HepG2 (cell line): ENCODE results near the gene SNCAIP. TPM values are rescaled to one million over a fixed set of nuclear protein-coding genes. Genes with fewer than 3 reads are reported as not detected.

Experiments
- ATAC-seq: fragments of 200-7000 bp; cut with Tn5 transposase; 3 replicates; pipeline ENCODE4 v1.9.1; 2020; ENCODE audit warnings: mild to moderate bottlenecking, moderate library complexity
- BruUV-seq: library from RNA; stranded (reverse); fragments of 400-500 nt; replicated peaks from 2 replicates; lab custom pipeline; 2021; lab: Mats Ljungman, UMichigan
- CTCF ChIA-PET: fragments of 300-600 bp; formaldehyde crosslinking; extraction: SDS; loops from one replicate; lab custom pipeline; 2021; ENCODE audit warnings: low total read pairs, inconsistent platforms, low intra/inter-chr PET ratio; lab: Yijun Ruan, JAX
- POLR2A ChIA-PET: fragments of 350-600 bp; sonication (Branson Sonifier 250); formaldehyde crosslinking; loops from one replicate; lab custom pipeline; 2020; ENCODE audit warnings: antibody characterized with exemption, inconsistent platforms; lab: Yijun Ruan, JAX
- DNase-seq: peaks from one replicate; pipeline ENCODE4 v3.0.0-alpha.2; 2015; ENCODE audit warnings: low spot score
- FAIRE-seq: peaks from 3 replicates; lab custom pipeline; 2011; peaks lifted over from hg19 to GRCh38; lab: Jason Lieb, UNC
- H2AFZ ChIP-seq: one replicate; pipeline ENCODE4 v1.6.1; 2011; ENCODE audit warnings: low read length, inconsistent platforms
- H3K27ac ChIP-seq: fragments of 300-600 bp; 3 replicates; pipeline ENCODE4 v1.8.0; 2011; ENCODE audit warnings: mixed run types, mild to moderate bottlenecking, mixed read lengths, low read length, inconsistent platforms; ENCODE audit not compliant: insufficient read depth; ENCODE audit errors: extremely low read length
- H3K27me3 ChIP-seq, 2 experiments: fragments of 200-600 bp in 1 of 2; 2 replicates in 1 of 2; 3 replicates in 1 of 2; pipeline versions ENCODE4 v1.6.0 to v1.8.0; 2011; ENCODE audit warnings: low read length in 2 of 2, mild to moderate bottlenecking in 2 of 2, moderate library complexity in 2 of 2, inconsistent platforms in 1 of 2; ENCODE audit not compliant: insufficient read depth in 2 of 2, control insufficient read depth in 1 of 2
- H3K36me3 ChIP-seq, 2 experiments: fragments of 200-600 bp in 1 of 2; replicated peaks in 1 of 2; 2 replicates in 1 of 2; 3 replicates in 1 of 2; pipeline versions ENCODE4 v1.5.1 to v1.8.0; 2011; ENCODE audit warnings: low read length in 2 of 2, inconsistent platforms in 1 of 2; ENCODE audit not compliant: insufficient read depth in 2 of 2, control insufficient read depth in 1 of 2
- H3K4me1 ChIP-seq: 2 replicates; pipeline ENCODE4 v1.5.1; 2012; ENCODE audit warnings: low read length, inconsistent platforms; ENCODE audit not compliant: insufficient read depth
- H3K4me2 ChIP-seq: 2 replicates; pipeline ENCODE4 v1.6.0; 2011; ENCODE audit warnings: low read depth, low read length, inconsistent platforms
- H3K4me3 ChIP-seq, 3 experiments: fragments of 200-600 bp in 1 of 3; sonication (generic), shearing (Covaris generic) in 1 of 3; replicated peaks in 1 of 3; 2 replicates each; pipeline ENCODE4 v1.5.1; 2011 to 2016; ENCODE audit warnings: low read length in 3 of 3, inconsistent platforms in 2 of 3, low read depth in 2 of 3, mild to moderate bottlenecking in 2 of 3, control low read depth in 1 of 3, mixed read lengths in 1 of 3; ENCODE audit not compliant: insufficient read depth in 1 of 3
- H3K79me2 ChIP-seq: one replicate; pipeline ENCODE4 v1.6.1; 2011; ENCODE audit warnings: low read length, inconsistent platforms; ENCODE audit not compliant: insufficient read depth
- H3K9ac ChIP-seq: 2 replicates; pipeline ENCODE4 v1.6.0; 2011; ENCODE audit warnings: mild to moderate bottlenecking, low read depth, low read length, inconsistent platforms; ENCODE audit not compliant: insufficient read depth
- H3K9me3 ChIP-seq: 2 replicates; pipeline ENCODE4 v1.5.1; 2012; ENCODE audit warnings: mild to moderate bottlenecking, low read length
- H4K20me1 ChIP-seq: 2 replicates; pipeline ENCODE4 v1.6.0; 2011; ENCODE audit warnings: inconsistent platforms, mild to moderate bottlenecking, low read length, moderate library complexity; ENCODE audit not compliant: insufficient read depth
- CERS6 ChIP-seq: sonication (generic); formaldehyde crosslinking; IDR thresholded peaks from 2 replicates; pipeline ENCODE4 v1.5.0; 2020; ENCODE audit warnings: missing genetic modification reagents
- CREB1 ChIP-seq, 2 experiments: fragments of 450-650 bp in 1 of 2; IDR thresholded peaks; 2 replicates each; pipeline ENCODE4 v1.6.1; 2016 to 2017; ENCODE audit warnings: control low read depth in 1 of 2, mild to moderate bottlenecking in 1 of 2, missing compliant biosample characterization in 1 of 2, missing genetic modification characterization in 1 of 2
- DBP ChIP-seq: sonication (generic); formaldehyde crosslinking; IDR thresholded peaks from 2 replicates; pipeline ENCODE4 v1.4.0; 2020; ENCODE audit warnings: missing genetic modification reagents; ENCODE audit errors: not compliant biosample characterization
- HNRNPUL1 ChIP-seq: fragments of 200-400 bp; formaldehyde crosslinking; IDR thresholded peaks from 2 replicates; pipeline ENCODE4 v1.6.1; 2017; ENCODE audit warnings: low read depth, mild to moderate bottlenecking, low read length, moderate library complexity
- IKZF5 ChIP-seq: IDR thresholded peaks from 2 replicates; pipeline ENCODE4 v1.6.1; 2018; ENCODE audit warnings: missing genetic modification reagents, mild to moderate bottlenecking, missing compliant biosample characterization
- KDM6A ChIP-seq: IDR thresholded peaks from 2 replicates; pipeline ENCODE4 v1.6.1; 2016; ENCODE audit warnings: low read depth
- MAX ChIP-seq: IDR thresholded peaks from 2 replicates; pipeline ENCODE4 v1.6.1; 2012; ENCODE audit warnings: inconsistent platforms
- MIER3 ChIP-seq: IDR thresholded peaks from 2 replicates; pipeline ENCODE4 v1.6.1; 2016; ENCODE audit warnings: missing compliant biosample characterization, borderline replicate concordance
- MTA1 ChIP-seq: sonication (generic); formaldehyde crosslinking; IDR thresholded peaks from 2 replicates; pipeline ENCODE4 v1.4.0; 2020; ENCODE audit warnings: missing genetic modification reagents, mild to moderate bottlenecking, borderline replicate concordance
- NCOA1 ChIP-seq: sonication (generic); formaldehyde crosslinking; IDR thresholded peaks from 2 replicates; pipeline ENCODE4 v1.9.0; 2021; ENCODE audit warnings: missing genetic modification reagents
- NFYB ChIP-seq: sonication (generic); formaldehyde crosslinking; IDR thresholded peaks from 2 replicates; pipeline ENCODE4 v1.4.0; 2020; ENCODE audit warnings: missing genetic modification reagents
- ONECUT2 ChIP-seq: sonication (generic); formaldehyde crosslinking; IDR thresholded peaks from 2 replicates; pipeline ENCODE4 v1.4.0; 2020; ENCODE audit warnings: missing genetic modification reagents
- PREB ChIP-seq: sonication (generic); formaldehyde crosslinking; IDR thresholded peaks from 2 replicates; pipeline ENCODE4 v1.4.0; 2020; ENCODE audit warnings: missing genetic modification reagents
- TBX3 ChIP-seq: fragments of 450-650 bp; IDR thresholded peaks from 2 replicates; pipeline ENCODE4 v1.6.1; 2017; ENCODE audit warnings: antibody characterized with exemption, mild to moderate bottlenecking, inconsistent platforms, borderline replicate concordance
- ZKSCAN1 ChIP-seq: fragments of 150-350 bp; IDR thresholded peaks from 2 replicates; pipeline ENCODE4 v1.6.1; 2014; ENCODE audit warnings: low read length
- ZNF550 ChIP-seq: sonication (generic); formaldehyde crosslinking; IDR thresholded peaks from 2 replicates; pipeline ENCODE4 v1.4.0; 2020; ENCODE audit warnings: mild to moderate bottlenecking, missing genetic modification reagents, borderline replicate concordance
- ZNF678 ChIP-seq: sonication (generic); formaldehyde crosslinking; IDR thresholded peaks from 2 replicates; pipeline ENCODE4 v1.4.0; 2020; ENCODE audit warnings: mild to moderate bottlenecking, missing genetic modification reagents
- ZNF724P ChIP-seq: sonication (generic); formaldehyde crosslinking; IDR thresholded peaks from 2 replicates; pipeline ENCODE4 v1.8.0; 2022; ENCODE audit warnings: missing genetic modification reagents, borderline replicate concordance
- WGBS: methylation state at CpG from one replicate; pipeline ENCODE4 v1.1.6; 2017; ENCODE audit warnings: low lambda C conversion rate; 5-methylcytosine and 5-hydroxymethylcytosine counted together
- in situ Hi-C: cut with HindIII; loops from 2 replicates; pipeline ENCODE4 v1.10.0; 2017; ENCODE audit warnings: low pct_unique_long_range_greater_than_20kb; ENCODE audit not compliant: extremely low pct_ligation_motif_present
- intact Hi-C: fragments of 100-400 bp; cut with micrococcal nuclease; formaldehyde crosslinking; loops from one replicate; pipeline ENCODE4 v1.10.0; 2022; ENCODE audit not compliant: unreplicated experiment
- polyA plus RNA-seq, 8 experiments: library from polyadenylated mRNA; depleted of rRNA in 3 of 8; stranded (reverse) in 7 of 8; unstranded in 1 of 8; fragments of >200 nt; fragmentation: Illumina TruSeq in 4 of 8; extraction: Trizol in 4 of 8; gene quantifications; 2 replicates each; pipeline versions ENCODE4 v1.2.1 to v1.2.3, GENCODE V29; 2011 to 2016; ENCODE audit warnings: low read depth in 4 of 8, missing spikeins in 1 of 8, mixed read lengths in 1 of 8; ENCODE audit not compliant: insufficient read depth in 1 of 8
- total RNA-seq, 5 experiments: library from RNA; depleted of rRNA; stranded (reverse); fragments of >200 nt; fragmentation: Illumina TruSeq; extraction: Trizol; gene quantifications; 2 replicates each; pipeline ENCODE4 v1.2.3, GENCODE V29; 2016; ENCODE audit warnings: low read depth in 1 of 5

The SNCAIP gene
- total and polyA plus RNA-seq, 2 of the 13 experiments (the other 11 are each of a cell fraction or from before 2014, with no cell fraction given), result not detected

GRCh38 chr5:122480146-122480545 is 168.1 kb downstream of the SNCAIP start (continued):
- no peak for TF ChIP-seq HNRNPUL1

- DNase-seq (no peak), FAIRE-seq (no peak), ATAC-seq (no peak)
- Histone ChIP-seq H3K9me3 (no peaks in the 10 kb centered on the region), H3K27me3 (no peaks in the 10 kb centered on the region), H3K27ac (no peak overlapping the region), H2AFZ (no peak overlapping the region), H3K79me2 (no peaks in the 10 kb centered on the region), H3K36me3 (no peaks in the 10 kb centered on the region), H4K20me1 (no peaks in the 10 kb centered on the region), H3K4me1 (peaks cover 2% of the 10 kb centered on the region), H3K4me2 (no peak overlapping the region), H3K9ac (no peak overlapping the region), H3K4me3 (no peak overlapping the region)
- ChIA-PET CTCF (no interaction called here), POLR2A (no interaction called here)
- intact Hi-C loops, result no loop called here
- BruUV-seq, result no TSS peak
- TF ChIP-seq MAX, result no peak
- TF ChIP-seq MTA1 (CRISPR knock-in tag), result no peak
- TF ChIP-seq IKZF5 (CRISPR knock-in tag), result no peak
- no peak for TF ChIP-seq PREB
- TF ChIP-seq CERS6, result no peak
- no peak for TF ChIP-seq MIER3 (CRISPR knock-in tag)
- no peak for TF ChIP-seq NFYB (CRISPR knock-in tag)
- TF ChIP-seq NCOA1 (CRISPR knock-in tag), result no peak
- no peak for TF ChIP-seq ZKSCAN1
- no peak for TF ChIP-seq DBP
- TF ChIP-seq ONECUT2, result no peak
- no peak for TF ChIP-seq TBX3
- no peak for TF ChIP-seq KDM6A (CRISPR knock-in tag)
- no peak for TF ChIP-seq ZNF550 (CRISPR knock-in tag)
- no peak for TF ChIP-seq ZNF724P (CRISPR knock-in tag)
- no peak for TF ChIP-seq ZNF678
- TF ChIP-seq CREB1 (IDR thresholded peaks at IDR 0.05), result no peak
- no peak for TF ChIP-seq CREB1 (CRISPR knock-in tag; IDR thresholded peaks at IDR 0.05)
- in situ Hi-C loops, result no loop called here
- WGBS, result 31% methylated on average over 3 of the region's 3 CpGs
Observed at GRCh38 chr5:122484103-122484502, 172.1 kb downstream of the SNCAIP start.
